IPS DF 4.7 (cell line): ENCODE data around the gene CDC26.
A peak's percentile ranks its signal among the peaks of the same experiment; 100 is the strongest.
"Not testable (repeated sequence)": the region's sequence is repeated elsewhere in the genome, so short reads cannot be mapped to it uniquely, and the experiment has no call there.

Experiments used
- DNase-seq: peaks from one replicate; pipeline ENCODE4 v3.0.0-alpha.2; 2013; ENCODE audit warnings: low spot score; ENCODE audit errors: extremely low read depth

Gene CDC26

DNA sequence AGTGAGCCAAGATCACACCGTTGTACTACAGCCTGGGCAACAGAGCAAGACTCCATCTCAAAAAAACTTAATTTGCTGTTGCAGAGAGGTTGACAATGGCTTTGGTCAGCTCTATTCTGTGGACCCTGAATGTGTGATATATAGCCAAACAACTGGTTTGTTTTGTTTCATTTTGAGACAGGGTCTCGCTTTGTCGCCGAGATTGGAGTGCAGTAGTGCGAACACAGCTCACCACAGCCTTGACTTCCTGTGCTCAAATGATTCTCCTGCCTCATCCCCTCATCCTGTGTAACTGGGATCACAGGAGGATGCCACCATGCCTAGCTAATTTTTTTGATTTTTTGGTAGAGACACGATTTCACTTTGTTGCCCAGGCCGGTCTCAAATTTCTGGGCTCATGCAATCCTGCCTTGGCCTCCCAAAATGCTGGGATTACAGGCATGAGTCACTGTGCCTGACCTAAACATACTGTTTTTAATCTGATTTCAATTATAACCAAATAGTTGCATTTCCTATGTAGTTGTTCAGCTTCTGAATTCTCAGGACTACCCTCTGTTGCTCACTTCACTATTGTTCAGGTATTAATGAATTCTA lies 18.0 kb upstream of the CDC26 start:
- no peak for DNase-seq

DNA sequence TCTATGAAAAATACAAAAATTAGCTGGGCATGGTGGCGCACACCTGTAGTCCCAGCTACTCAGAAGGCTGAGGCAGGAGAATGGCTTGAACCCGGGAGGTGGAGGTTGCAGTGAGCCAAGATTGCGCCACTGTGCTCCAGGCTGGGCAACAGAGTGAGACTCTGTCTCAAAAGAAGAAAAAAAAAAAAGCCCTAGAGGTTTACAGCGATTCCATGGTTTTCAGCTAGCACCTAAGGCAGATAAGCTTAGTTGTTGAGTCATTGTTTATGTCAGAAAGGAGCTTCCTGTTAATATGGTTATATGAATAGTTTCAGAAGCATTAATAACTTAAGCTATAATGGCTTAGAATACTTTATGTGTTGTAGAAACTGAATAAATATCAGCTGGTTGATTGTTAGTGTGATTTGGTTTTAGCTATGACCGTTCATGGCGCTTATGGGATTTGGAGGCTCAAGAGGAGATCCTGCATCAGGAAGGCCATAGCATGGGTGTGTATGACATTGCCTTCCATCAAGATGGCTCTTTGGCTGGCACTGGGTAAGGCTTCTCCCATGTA lies 14.8 kb upstream of the CDC26 start:
- DNase-seq, result no peak

DNA sequence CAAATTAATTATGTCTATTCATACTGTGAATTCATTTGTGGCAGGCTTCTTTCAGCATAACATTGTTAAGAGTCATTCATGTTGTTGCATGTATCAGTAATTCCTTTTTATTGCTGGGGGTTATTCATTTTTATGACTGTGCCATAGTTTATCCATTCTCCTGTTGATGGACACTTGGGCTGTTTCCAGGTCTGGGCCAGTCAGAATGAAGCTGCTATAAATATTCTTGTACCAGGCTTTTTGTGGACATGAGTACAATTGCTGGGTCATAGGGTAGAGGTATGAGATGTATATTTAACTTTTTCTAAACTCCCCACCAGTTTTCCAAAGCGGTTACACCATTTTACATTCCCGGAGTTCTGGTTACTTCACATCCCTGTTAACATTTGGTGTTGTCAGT lies 13.7 kb upstream of the CDC26 start:
- no peak for DNase-seq

DNA sequence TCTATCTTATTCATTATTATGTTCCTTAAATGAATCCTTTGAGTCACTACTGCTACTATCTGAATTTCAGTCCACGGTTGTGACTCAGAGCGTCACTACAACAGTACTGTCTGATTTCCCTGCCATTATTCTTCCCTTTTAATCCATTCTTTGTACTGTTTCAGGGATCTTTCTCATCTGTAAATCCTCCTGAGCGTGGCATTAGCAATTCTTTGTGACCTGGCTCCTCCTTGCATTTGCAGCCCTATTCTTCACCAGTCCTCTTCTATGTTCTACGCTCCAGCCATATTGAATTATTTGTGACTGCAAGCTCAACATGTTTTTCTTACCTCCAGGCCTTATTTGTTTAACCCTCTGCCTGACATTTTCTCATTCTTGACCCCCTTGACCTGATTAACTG lies 6.0 kb upstream of the CDC26 start:
- no peak for DNase-seq

DNA sequence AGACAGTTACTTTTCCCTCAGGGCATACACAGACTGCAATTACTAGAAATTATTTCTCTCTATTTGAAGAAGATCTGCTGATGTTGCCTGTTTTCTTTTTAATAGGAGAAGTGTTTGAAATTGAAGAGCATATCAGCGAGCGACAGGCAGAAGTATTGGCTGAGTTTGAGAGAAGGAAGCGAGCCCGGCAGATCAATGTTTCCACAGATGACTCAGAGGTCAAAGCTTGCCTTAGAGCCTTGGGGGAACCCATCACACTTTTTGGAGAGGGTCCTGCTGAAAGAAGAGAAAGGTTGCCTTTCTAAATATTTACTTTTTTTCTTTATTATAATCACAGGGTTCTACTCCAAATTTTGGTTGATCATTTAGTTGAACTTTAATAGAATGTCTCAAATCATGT lies 3.5 kb upstream of the CDC26 start:
- no peak for DNase-seq

DNA sequence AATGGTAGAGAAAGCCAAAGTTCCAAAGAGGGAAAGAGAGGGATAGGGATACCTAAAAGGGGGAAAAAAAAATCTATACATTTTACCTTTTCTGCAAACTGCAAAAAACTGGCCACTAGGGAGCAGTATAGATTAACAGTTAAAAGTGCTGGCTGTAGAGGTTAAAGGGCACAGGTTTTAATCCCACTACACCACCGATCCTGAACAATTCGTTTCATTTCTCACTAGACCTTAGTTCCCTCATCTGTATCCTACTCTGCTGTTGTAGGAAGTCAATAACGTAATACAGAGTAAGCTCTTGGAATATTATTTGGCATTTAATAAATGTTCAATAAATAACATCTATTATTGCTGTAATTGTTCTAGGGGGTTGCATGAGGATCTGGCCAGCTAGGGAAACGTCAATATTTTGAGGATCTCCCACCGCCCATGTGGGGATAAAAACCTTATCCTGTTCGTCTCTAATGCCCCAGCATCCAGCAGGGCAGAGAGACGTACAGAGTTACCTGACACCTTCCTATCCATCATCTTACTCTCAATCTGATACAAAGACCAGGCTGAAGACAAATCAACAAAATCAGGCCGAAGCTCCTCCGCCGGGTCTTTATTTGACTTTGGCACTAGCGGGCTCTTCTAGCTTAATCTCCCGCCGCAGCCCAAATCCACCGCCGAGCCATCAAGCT lies 757 bp downstream of the CDC26 start:
- DNase-seq, result peak; percentile 44

DNA sequence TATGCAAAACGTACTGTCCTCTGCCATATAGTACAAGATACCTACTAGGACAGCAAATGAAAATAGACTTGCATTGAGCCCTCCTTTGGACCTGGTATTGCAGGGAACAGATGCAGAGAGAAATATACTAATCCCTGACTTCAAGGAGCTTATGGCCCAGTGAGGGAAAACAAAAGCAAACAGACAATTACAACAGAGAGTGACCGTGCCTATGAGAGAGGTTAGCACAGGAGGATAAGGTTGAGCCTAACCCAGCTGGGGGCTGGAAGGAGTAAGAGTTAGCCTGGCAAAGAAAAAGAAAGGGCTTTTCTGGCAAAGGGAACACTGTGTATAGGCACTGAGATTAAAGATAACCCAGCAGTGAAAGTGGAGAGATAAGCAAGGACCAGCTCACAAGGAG lies 5.5 kb downstream of the CDC26 start:
- no peak for DNase-seq

DNA sequence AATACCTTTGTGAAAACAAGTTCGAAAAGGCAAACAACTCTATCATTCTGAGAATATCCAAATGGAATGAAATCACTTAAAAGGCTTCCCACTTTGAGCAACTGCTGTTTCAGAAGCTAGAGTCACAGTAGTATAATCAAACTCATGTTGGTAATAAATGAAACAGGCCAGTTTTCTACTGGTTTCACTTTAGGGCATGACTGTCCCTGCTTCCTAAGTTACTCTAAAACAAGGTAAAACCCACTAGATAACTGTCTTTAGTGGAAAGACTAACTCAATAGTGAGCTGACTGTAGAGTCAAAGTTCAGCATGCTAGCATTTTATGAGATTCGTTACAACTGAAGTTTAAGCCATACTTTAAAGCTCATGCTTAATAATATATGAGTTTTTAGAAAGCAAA lies 6.0 kb downstream of the CDC26 start:
- DNase-seq, result no peak

DNA sequence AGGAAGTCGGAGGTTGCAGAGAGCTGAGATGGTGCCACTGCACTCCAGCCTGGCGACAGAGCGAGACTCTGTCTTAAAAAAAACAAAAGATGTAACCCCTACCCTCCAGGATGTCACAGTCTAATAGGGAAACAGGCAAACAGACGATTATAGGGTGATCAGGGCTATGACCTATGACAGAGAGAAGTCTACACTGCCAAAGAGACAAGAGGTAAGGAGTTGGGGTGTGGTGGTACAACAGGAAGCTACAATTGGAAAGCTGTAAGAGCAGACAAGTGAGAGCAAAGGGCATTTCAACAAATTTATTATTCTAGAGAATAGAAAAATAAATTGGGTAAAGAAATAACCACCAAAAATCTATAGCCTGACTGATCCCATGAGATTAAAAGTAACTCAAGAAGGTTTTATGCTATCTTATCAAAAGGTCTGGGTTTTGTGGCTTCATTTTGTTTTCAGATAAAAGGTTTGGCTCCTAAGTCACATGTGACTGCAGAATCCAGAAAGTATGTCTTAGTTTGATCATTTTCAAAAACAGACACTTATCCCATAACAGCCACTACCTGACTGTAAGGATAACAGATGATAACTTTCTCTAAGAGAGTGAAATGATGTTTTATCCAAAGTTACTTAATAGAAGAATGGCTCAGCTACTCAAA lies 7.3 kb downstream of the CDC26 start:
- DNase-seq, result no peak

DNA sequence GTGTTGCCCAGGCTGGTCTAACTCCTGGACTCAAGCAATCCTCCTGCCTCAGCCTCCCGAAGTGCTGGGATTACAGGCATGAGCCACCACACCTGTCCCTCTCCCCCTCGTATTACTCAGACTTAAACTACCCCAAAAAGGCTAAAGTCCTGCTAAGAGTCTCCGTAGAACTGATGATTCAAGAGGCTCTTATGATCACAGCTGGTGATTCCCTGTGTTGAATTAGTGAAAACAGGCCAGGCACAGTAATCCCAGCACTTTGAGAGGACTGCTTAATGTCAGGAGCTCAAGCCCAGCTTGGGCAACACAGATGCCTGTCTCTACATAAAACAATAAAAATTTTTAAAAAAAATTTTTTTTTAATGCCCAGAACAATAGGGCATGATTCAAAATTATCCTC lies 9.2 kb downstream of the CDC26 start:
- no peak for DNase-seq

DNA sequence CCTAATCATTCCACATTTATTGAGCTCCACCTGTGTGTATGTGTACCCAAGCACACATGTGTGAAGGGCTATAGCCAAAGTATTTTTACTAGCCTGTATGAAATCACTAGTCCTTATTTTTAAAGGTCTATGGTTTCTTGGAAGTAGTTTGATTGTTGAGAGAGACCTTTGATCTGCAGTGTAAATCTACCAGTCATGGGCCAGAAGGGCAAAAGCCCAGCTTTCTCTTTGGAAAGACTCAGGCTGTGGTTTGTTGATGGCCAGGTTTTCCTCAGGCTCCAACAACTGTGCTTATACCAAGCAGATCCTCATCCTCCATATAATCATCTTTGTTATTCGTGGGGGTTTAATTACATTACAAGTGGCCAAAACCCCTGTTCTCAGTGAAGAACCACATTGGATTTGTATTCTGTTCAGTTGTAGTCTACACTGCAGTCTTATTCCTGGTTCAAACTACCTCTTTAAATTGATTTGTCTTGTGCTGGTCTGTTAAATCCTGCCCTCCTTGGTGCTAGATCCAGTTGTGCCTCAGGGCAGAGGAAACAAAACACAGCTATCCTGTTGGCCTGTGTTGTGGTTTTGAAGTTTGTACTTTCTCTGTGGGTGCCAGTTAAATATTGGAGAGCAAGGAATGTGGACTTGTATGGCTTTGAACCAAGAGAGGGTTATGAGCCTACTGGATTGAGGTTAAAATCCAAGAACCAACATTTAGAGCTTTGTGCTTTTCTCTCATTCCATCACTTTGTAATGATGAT lies 13.3 kb downstream of the CDC26 start:
- no peak for DNase-seq

DNA sequence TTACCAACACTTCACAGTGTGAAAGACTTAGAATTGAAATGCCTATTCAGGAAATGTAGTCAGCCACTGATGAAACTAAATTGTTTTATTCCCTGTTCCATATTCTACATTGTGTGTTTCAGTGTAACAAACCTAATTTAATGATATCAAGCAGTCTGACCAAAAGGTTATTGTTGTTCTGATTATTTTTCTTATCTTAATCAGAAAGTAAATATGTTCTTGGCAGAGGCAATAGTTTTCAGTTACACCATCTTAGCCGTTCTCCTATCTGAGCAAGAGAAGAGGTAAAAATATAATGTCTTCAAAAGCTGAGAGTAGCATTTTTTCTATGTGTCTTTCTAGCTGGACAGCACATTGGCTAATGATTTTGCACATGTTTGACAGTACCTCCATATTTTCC lies 17.1 kb downstream of the CDC26 start:
- no peak for DNase-seq

DNA sequence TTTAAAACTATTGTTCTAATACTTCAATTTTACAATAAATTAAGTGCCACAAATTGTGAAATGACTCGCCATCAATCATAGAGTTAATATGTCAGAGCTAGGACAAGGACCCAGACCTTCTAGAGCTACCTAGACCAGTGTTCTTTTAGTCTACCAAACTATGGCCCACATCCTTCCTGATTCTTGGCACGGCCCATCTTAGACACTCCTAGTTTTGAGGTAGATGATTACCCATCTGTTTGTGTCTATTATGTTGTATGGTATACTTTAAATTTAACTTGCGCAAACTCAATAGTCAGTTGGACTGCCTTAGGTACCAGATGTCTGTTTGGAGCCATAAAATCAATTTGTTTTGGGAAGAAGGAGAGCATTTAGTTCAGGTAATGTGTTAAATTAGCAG lies 17.5 kb downstream of the CDC26 start:
- DNase-seq, result no peak

DNA sequence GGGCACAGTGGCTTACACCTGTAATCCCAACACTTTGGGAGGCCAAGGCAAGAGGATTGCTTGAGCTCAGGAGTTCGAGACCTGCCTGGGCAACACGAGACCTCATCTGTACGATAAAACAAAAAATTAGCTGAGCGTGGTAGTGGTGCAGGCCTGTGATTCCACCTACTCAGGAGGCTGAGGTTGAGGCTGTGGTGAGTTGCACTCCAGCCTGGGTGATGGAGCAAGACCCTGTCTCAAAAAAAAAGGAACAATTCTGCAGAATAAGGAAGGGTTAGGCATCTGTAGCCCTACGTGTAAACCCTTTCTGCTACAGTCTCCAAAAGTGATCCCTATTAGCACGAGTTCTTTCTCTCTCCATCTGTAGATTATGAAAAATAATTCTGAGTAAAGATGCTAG lies 19.9 kb downstream of the CDC26 start:
- DNase-seq, result no peak

DNA sequence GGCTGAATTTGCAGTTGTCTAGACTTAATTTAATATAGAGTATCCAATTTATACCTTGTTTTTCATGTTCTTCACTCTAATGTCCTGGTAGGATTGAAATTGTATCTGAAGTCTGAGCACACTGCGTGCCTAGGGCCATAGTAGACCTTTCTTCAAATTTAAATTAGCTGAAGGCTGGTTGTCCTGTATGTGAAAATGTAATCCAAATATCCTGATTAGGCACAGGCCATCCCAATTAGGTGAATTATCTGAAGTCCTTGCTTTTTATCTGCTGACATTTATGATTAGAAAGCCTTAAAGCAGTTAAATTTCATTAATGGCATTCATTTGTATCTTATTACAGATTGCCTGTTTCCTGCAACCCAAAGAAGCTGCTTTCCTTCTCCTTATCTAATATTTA lies 20.4 kb downstream of the CDC26 start:
- no peak for DNase-seq

DNA sequence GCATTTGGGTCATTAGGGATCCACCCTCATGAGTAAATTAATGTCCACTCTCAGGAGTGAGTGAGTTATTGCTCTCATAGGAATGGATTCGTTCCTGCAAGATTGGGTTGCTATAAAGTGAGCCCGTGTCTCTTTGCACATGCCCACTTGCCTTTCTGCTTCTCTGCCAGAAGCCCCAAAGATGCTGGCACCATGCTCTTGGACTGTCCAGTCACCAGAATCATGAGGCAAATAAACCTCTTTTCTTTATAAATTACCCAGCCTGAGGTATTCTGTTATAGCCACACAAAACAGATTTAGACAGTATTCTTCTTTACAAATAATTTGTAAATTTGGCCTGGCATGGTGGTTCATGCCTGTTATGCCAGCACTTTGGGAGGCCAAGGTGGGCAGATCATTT lies 24.6 kb downstream of the CDC26 start:
- DNase-seq, result no peak

DNA sequence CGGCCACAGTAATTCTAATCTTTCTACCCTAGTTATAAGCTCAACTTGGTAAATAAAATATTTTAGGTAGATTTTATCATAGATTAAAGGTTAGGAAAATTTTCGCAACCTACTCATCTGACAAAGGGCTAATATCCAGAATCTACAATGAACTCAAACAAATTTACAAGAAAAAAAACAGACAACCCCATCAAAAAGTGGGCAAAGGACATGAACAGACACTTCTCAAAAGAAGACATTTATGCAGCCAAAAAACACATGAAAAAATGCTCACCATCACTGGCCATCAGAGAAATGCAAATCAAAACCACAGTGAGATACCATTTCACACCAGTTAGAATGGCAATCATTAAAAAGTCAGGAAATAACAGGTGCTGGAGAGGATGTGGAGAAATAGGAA lies 25.7 kb downstream of the CDC26 start:
- not testable (repeated sequence) for DNase-seq

DNA sequence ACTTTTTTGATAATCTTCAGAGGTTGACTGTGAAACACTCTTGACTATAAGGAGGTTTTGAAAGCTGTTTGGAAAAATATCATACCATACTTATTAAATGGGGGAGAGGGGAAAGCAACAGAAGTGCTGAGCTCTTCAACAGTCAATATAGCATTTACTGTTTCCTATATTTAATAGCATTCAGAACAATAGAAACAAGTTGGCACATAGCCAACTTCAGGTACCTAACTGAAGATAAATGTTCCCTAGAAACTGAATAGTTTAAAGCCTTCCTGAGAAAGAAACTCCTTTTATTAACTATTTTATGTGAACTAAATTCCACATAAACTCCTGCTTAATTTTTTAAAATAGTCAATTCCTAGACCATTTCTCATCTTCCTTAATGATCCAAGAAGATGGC lies 27.7 kb downstream of the CDC26 start:
- no peak for DNase-seq

DNA sequence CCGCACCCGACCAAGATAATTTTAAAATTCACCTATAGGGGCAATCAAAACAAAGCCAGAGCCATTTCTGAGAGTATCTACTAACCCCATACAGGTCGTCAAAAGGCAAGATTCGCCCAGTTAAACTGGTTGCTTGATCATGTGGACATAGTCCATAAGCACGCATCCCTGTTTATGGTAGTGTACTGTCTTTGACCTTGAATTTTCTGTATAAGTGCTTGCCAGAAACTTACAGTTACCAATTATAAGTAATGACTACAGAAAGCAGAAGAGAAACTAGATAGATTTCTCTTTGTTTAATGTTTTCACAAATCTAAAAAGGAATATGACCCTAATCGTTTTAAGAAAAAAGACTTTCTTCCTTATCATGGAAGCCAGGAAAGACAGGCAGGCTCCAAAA lies 28.4 kb downstream of the CDC26 start:
- no peak for DNase-seq

DNA sequence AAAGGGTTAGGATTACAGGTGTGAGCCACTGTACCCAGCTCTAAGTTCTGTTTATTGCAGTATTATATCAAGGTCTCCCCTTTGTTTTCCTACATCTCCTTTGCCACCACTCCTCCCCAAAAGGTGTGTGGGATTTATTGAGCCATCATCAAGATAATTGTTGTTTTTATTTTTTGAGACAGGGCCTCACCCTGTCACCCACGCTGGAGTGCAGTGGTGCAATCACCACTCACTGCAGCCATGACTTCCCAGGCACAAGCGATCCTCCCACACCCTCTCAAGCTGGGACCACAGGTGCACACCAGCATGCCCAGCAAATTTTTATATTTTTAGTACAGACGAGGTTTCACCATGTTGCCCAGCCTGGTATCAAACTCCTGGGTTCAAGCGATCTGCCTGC lies 29.5 kb downstream of the CDC26 start:
- DNase-seq, result no peak

DNA sequence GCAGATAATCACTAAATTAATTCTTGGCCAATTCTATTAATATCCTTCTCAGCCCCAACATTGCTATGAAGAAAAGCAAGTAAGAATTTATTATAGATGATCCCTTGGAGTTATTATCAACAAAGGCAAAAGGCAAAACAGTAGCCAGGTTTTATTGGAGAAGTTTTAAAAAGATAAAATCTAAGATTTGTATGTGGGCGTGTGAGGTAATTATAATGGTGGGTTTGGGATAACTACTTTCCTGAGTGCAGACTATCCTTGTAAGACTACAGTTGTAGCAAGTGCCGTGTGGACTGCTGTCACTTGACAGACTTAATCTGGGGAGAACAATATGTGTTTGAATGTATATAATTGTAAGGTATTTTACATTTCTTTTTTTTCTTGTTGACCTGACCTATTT lies 30.8 kb downstream of the CDC26 start:
- DNase-seq, result no peak

DNA sequence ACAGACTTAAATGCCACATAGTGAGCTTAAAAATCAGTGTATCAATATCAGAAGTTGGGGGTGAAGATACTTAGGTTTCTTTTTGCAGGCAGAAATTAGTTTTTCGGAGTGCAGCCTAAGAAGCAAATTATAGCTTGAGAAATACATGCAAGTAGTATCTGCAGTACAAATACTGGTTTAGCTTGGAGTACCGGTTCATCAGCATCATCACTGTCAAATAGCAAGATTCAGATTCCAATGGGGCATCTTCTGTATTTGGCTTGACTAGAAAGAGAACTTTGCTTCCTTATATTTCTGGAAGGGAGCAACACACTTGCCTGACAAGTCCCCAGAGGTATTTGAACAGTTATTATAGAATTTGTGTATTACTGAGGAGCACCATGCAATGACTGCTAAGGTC lies 34.2 kb downstream of the CDC26 start:
- no peak for DNase-seq
